GM21447 (cell line): ENCODE data around the gene RING1.

Experiments
- ATAC-seq: cut with Tn5 transposase; IDR thresholded peaks from one replicate; pipeline ENCODE4 v1.9.1; 2021; ENCODE audit not compliant: unreplicated experiment

The RING1 gene

GRCh38 chr6:33241968-33242367 lies 33.7 kb downstream of the RING1 start:
- ATAC-seq = no peak

- ATAC-seq = no peak
Observed at GRCh38 chr6:33243476-33243875, 35.2 kb downstream of the RING1 start.

- peak; percentile 44 for ATAC-seq
Observed at GRCh38 chr6:33247977-33248642, 39.8 kb downstream of the RING1 start.

- peak; percentile 6 for ATAC-seq
Observed at GRCh38 chr6:33248643-33248931, 40.3 kb downstream of the RING1 start.

GRCh38 chr6:33248932-33249731 lies 40.8 kb downstream of the RING1 start:
- ATAC-seq = peak; percentile 81

GRCh38 chr6:33249732-33250630 lies 41.7 kb downstream of the RING1 start:
- no peak for ATAC-seq

- no peak for ATAC-seq
Observed at GRCh38 chr6:33250731-33251130, 42.4 kb downstream of the RING1 start.

GRCh38 chr6:33251395-33252012 lies 43.2 kb downstream of the RING1 start:
- ATAC-seq = no peak

- no peak for ATAC-seq
Observed at GRCh38 chr6:33252759-33253158, 44.5 kb downstream of the RING1 start.

GRCh38 chr6:33254591-33254990 lies 46.3 kb downstream of the RING1 start:
- ATAC-seq = no peak

GRCh38 chr6:33259032-33259431 lies 50.7 kb downstream of the RING1 start:
- no peak for ATAC-seq
